GM21360 (cell line): ENCODE results near the gene LRRC10B.
"Not testable (repeated sequence)": the region's sequence is repeated elsewhere in the genome, so short reads cannot be mapped to it uniquely, and the experiment has no call there.

Source experiments
- ATAC-seq: cut with Tn5 transposase; IDR thresholded peaks from one replicate; pipeline ENCODE4 v1.9.1; 2021; ENCODE audit warnings: mild to moderate bottlenecking, moderate library complexity; ENCODE audit not compliant: unreplicated experiment

Gene LRRC10B

DNA sequence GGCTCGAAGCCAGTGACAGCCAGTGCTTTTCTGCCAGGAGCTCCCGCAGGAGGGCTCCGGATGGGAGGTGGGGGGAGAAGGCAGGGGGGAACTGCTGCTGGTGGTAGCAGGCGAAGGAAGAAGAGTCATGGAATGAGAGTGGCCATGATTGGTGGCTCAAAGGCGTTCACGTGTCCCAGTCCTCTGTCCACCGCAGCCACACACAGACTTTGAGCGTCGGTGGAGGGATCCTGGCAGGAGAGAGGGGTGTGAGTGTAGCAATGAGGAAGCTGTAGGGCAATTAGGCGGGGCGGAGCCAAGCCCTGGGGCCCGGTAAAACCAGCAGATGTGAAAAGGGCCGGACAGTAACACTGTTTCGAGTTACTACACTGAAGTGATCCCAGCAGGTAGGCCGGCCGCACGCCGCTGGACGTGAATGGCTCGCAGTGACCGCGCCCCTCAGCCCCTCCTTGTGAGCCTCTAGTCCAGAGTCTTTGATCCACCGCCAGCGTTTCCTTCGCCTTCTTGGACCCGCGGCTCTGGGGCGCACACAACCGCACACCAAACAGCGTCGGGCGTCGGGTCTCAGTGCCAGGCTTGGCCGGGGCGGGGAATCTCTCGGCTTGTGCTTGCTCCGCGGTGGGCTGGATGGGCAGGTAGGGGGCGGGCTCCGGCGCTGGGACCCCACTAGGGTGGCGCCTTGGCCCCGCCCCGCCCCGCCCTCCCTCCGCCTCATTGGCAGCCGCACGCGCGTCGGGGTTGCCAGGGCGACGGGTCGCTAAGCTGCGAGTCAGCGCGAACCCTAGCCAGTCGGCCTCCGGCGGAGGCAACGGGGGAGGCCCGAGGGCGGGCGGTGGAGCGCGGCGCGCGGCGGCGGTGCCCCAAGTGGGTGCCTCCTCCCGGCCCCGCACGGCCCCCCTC lies at the start of gene LRRC10B:
LRRC10B (plus strand) TSS at position 788 of the 900 bp plus-strand sequence. CDS start 250 bp downstream, outside the sequence.
- ATAC-seq = no peak

DNA sequence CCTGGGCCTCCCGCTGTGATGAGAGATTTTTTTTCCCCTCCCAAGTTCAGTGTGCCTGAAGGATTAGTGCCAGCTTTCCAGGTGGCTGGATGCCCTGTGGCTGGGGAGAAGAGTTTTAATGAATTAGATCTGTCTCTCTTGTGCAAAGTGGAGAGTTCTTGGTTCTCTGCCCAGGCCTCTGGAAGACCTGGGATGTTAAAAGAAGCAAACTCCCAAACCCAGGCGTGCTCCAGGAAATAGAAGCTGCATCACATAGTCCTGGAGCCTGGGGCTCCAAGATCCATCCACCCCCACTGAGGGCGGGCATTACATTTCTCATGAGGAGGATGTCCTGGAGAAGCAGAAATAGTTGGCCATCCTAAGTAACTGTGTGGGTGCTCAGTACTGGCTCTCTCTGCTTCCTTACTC lies 48.1 kb upstream of the LRRC10B start:
- ATAC-seq = no peak

DNA sequence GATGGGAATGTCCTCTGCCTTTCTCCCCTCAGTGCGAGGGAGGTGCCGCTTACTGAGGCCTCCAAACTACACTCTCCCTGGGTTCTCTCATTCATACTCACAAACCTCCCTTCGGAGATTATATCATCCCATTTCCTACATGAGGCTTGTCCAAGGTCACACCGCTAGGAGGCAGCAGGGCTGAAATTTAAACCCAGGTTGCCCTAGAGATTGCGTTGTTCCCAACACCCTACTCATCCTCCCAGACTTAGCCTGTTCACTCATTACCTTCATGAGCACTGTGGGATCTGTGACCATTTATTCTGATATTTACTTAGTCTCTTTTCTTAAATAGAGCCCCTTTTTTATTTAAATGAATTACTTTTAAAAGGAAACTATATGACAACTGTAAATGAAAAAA lies 47.6 kb upstream of the LRRC10B start:
- ATAC-seq = no peak

DNA sequence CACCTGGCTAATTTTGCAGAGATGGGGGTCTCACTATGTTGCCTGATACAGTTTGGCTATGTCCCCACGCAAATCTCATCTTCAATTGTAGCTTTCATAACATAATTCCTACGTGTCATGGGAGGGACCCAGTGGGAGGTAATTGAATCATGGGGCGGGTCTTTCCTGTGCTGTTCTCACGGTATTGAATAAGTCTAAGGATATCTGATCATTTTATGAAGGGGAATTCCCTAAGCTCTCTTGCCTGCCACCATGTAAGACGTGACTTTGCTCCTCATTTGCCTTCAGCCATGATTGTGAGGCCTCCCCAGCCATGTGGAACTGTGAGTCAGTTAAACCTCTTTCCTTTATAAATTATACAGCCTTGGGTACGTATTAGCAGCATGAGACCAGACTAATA lies 40.9 kb upstream of the LRRC10B start:
- not testable (repeated sequence) for ATAC-seq

DNA sequence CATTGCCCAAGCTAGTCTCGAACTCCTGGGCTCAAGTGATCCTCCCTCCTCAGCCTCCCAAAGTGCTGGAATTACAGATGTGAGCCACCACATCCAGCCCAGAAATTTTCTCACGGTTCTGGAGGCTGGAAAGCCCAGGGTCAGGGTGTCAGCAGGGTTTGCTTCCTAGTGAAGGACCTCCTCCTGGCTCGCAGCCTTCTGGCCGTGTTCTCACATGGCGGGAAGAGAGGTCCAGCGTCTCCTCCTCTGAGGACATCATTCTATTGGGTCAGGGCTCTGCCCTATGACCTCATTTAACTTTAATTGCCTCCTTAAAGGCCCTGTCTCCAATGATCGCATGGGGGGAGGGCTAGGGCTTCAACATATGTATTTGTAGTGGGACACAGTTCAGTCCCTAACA lies 40.5 kb upstream of the LRRC10B start:
- no peak for ATAC-seq

DNA sequence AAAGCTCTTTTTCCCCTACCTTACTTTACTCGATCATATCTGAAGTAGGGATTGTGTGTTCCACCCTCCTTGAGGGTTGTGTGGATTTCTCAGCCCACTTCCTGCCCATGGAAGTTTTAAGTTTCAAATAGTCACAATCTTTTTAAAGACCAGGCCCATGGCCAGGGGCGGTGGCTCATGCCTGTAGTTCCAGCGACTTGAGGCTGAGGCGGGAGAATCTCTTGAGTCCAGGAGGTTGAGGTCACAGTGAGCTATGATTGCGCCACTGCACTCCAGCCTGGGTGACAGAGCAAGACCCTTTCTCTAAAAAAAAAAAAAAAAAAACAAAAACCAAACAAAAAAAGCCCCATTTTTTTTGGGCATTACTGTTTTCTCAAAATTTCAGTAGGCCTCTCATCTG lies 36.3 kb upstream of the LRRC10B start:
- no peak for ATAC-seq

DNA sequence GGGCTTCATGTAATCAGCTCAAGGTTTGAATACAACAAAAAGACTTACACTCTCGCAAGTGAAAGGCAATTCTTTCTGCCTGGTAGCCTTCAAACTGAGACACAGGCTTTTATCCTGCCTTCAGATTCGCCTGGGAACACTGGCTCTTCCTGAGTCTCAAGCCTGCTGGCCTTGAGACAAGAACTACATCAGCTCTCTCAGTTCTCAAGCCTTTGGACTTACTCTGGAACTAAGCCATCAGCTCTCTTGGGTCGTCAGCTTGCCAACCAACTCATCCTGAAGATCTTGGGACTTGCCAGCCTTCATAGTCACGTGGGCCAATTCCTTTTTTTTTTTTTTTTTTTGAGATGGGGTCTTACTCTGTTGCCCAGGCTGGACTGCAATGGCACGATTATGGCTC lies 35.7 kb upstream of the LRRC10B start:
- ATAC-seq = no peak

DNA sequence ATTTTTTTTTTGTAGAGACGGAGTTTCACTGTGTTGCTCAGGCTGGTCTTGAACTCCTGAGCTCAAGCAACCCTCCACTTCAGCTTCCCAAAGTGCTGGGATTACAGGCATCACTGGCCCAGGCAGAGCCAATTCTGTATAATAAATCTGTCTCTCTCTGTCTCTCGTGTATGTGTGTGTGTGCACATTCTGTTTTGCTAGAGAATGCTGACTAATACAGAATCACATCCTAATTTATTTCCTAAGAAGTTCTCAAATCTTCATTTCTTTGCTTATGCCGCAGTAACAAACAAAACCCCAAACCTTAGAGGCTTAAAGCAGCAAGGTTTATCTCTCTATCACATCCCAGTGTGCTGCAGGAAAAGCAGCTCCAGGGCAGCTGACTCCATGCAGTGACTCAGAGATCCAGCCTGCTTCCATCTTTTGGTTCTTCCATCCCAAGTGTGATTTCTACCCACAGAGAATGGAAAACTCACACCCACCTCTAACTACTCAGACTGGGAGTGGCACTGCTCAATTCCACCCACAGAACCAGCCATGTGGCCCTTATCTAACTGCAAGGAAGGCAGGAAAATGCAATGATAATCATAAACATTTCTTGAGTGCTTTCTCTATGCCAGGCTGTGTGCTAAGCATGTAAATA lies 35.1 kb upstream of the LRRC10B start:
- no peak for ATAC-seq

DNA sequence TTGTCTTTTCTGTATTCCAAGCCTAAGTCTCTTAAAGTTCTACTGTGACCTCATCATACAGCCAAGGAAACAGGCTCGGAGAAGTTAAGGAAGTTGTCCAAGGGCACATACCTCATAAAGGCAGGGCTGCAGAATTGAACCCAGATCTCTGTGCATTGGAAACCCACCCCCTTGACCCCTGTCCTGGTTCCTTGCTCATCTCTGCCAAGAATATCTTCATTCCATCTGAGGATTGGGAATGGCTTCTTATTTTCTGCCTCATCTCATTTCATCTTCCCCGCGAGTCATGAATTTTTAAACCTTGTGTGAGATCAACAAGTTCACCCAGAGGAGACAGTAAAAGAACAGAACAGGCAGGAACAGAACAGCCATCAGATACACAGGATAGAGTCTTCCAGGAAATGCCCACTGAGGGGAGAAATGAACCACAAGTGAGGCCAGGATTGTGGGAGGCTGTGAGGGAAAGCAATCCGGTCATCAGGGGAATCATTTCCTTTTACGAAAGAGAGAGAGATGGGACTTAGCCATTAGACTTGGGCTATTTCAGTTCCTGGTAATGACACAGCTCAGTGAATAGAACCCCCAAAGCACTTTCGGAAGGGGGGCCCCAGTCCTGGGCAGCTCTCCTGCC lies 34.4 kb upstream of the LRRC10B start:
- no peak for ATAC-seq

DNA sequence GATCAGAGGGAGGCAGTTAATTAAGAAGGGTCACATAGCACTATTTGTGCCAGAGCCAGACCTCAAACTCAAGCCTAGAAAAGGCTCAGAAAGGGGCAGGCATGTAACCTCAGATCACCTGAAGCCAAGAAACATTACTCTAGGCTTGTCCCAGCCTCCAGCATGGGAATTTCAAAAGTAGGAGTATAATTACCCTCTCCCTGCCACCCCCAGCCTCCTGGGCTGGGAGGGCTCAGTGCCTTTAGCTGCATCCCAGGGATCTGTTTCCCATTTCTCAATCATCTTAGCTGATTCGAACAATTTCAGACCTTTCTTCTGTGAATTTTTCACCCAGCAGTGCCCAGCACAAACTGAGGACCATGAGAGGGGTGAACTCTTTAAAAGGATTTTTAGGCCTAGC lies 33.1 kb upstream of the LRRC10B start:
- ATAC-seq = no peak

DNA sequence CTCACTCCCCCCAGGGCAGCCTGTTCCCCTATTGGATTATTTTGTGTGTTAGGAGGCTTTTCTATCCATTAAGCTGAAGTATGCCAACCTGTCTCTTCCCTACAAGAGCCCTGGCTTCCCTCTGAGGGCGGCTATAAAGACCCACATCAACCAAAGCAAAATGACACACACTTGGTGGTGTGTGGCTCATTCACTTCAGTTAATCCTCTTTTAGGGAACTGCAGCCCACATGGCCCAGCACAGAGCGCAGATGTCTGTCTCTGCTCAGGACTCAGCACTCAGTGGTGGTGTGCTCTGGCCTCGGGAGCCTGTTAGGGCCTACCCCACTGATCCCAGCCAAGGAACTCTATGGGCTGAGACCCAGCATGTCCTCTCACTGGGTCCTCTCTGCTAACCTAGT lies 32.2 kb upstream of the LRRC10B start:
- no peak for ATAC-seq

DNA sequence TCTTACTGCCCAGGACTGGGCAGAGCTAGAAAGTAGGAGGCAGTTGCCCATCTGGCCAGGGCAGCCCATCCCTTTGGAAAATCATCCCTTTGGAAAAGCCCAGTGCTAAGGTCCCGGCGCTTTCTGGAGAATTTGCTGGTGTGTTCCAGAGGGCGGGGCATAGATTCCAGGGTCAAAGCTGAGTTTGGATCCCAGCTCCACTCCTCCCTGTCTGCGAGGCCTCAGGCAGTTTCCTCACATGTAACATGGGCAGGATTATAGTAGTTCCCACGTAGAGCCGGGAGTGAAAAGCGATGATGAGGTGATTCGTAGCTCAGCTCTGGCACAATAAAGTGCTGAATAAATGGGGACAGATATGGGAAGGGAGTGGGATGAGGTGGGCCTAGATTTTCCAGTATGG lies 31.4 kb upstream of the LRRC10B start:
- ATAC-seq = no peak

DNA sequence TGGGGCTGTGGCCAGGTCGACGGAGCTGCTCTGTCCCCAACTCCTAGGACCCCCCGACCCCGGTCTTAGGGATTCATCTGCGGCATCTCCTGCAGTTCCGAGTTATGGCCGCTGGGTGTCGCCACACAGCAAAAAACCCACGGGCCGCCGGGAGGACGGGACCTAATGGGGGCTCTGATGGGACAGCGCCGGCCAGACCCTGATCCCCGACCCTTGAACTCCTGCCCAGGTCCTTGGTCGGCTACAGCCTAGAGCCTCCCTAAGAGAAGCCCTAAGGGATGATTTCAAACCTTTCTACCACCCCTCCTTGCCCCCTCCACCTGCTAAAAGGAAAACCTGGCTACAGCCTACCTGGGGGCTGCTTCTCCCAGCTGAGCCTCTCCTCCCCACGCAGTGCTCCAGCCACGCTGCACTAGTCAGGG lies 30.8 kb upstream of the LRRC10B start:
- no peak for ATAC-seq

DNA sequence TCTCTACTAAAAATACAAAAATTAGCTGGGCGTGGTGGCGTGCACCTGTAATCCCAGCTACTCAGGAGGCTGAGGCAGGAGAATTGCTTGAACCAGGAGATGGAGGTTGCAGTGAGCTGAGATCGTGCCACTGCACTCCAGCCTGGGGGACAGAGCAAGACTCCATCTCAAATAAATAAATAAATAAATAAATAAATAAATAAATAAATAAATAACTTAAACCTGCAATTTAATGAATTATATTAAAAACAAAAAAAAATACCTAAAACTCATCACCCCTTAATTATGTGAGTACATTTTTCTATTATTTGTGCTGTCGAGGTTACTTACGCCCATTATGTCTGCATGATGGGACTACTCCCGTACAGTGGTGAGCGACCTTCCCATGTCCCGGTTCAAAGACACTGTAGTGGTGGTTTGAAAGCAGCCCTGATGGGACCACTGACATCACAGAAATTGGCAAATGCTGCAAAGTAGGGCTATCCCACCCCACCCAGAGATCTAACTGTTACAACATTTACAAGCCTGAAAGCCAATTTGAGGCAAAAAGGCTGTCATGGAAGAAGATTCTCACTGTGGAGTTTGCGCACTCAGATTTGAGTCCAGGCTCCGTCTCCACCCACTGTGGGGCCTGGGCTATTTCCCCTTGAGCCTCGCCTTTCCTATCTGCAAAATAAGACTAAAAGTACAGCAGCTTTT lies 29.0 kb upstream of the LRRC10B start:
- not testable (repeated sequence) for ATAC-seq

DNA sequence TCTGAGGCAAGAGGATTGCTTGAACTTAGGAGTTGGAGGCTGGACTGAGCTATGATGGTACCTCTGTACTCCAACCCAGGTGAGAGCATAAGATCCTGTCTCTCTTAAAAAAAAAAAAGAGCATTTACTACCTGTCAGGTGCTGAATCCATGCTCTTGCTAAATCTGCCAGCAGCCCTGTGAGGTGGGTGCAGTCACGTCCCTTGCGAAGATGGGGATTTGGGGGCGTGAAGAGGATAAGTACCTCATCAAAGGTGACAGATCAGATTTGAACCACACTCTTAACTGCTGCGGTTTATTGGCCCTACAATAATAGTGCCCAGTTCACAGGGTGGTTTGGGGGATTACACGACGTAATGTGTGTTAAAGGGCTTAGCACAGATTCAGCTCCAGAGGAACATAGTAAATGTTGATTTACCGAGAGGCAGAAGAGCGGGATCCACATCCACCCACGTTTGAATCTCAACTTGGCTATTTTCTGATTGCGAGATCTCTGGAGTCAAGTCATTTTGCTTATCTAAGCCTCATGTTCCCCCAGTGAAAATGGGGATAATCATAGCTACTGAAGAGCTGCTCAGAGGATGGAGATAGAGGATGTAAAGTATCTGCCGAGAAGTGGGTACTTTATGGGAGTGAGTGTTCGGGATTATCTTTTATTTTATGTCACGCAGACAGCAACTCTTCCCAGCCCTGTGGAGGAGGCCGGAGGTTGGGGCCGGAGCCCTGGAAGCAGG lies 28.1 kb upstream of the LRRC10B start:
- ATAC-seq = no peak

DNA sequence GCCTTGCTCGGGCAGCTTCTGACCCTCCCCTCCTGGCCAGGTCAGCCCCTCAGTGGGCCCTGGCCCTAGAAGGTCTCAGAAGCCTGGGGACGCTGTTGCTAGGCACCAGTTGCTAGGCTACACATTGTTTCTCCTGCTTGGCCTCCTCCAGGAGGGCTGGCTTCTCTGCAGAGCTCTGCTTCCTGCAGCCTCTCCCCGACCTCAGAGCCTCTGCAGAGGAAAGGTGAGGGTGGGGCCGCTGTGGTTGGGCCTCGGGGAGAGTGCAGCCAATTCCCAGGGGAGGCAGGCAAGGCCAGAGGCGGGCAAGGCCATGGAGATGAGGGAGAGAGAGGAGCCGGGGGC lies 27.6 kb upstream of the LRRC10B start:
- ATAC-seq = no peak

DNA sequence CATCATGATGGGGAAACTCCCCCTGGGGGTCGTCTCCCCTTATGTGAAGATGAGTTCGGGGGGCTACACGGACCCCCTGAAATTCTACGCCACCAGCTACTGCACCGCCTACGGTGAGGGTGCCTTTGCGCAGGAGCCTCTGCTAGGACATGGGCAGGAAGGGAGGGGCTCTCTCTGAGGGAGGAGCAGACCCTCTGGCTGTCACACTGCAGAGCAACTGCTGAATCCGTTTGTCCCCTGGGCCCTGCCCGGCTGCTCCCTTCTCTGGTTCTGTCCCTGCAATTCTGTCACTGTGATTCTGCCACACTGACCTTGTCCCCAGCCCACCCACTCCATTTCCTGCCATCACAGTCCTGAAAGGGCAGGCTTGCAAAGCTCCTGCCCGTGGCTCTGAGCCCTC lies 26.7 kb upstream of the LRRC10B start:
- no peak for ATAC-seq

DNA sequence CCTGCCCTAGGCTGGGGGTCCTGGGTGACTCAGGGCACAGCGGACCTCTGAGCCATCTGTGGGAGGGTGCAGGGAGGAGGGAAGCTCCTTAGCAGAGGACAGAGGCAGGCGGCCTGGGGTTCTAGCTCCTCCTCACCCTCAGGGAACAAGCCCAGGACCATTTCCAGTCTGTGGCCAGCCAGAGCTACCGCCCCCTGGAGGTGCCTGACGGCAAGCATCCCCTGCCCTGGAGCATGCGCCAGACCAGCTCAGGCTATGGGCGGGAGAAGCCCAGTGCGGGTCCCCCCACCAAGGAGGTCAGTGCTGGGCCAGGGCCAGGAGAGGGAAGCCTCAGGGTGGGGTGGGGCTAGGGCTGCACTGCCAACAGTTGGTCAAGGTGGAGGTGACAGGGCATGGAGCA lies 26.0 kb upstream of the LRRC10B start:
- ATAC-seq = no peak

DNA sequence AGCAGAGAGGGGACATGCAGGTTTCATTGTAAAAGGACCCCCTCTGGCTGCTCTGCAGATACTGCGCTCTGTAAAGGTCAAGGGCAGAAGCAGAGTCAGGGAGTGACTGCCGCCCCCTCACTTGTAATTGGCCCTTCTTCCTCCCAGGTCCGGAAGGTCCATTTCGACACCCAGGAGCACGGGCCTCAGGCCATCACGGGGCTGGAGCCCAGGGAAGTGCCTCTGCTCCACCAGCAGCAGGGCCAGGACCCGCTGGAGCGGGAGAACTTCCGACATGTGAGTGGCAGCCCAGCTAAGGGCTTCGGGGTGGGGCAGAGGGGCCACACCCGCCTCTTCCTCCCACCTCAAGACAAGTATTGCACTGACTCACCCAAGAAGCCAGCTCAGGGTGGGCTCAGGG lies 24.0 kb upstream of the LRRC10B start:
- no peak for ATAC-seq

DNA sequence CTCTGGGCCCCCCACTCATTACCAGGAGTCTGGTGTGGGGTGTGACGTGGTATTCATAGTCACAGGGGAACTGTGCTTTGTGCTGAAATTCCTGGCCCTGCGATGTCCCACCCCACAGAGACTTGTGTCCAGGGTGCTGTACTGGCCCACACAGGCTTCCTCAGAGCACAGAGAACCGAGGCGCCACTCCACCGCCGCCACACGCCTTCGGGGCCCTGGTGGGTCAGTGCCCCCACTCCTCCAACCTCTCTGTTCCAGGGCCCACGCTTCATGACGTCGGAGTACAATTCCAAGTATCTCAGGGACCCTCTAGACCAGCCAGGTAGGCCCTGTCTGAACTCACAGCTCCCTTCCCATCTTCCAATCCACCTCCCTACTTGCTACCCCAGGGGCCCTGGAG lies 23.5 kb upstream of the LRRC10B start:
- no peak for ATAC-seq
